NCI-H2227 (cell line): ENCODE data around the gene VASP.

Experiments used
- DNase-seq: peaks from one replicate; lab custom pipeline; 2025; ENCODE audit not compliant: unreplicated experiment; lab: John Stamatoyannopoulos, UW

Gene VASP

GRCh38 chr19:45547965-45548609 is 40.8 kb downstream of the VASP start:
- DNase-seq: no peak

DNA sequence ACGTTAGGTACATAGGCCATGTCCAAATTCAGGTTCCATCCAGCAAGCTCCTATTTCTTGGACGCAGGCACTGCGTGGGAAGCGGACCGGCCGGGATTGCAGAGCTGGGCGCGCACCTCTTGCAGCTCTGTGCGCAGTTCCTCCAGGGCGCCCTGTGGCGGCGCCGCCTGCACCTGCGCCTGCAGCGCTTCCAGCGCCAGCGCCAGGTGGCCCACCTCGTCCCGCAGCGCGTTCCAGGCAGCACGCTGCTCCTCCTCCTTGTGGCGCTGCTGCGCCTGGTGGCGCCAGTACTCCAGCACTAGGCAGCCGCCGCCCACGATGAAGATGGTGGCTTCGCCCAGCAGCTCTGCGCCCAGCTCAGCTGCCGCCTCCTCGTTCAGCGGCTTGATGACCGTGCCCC is 46.2 kb downstream of the VASP start:
- DNase-seq: no peak

DNA sequence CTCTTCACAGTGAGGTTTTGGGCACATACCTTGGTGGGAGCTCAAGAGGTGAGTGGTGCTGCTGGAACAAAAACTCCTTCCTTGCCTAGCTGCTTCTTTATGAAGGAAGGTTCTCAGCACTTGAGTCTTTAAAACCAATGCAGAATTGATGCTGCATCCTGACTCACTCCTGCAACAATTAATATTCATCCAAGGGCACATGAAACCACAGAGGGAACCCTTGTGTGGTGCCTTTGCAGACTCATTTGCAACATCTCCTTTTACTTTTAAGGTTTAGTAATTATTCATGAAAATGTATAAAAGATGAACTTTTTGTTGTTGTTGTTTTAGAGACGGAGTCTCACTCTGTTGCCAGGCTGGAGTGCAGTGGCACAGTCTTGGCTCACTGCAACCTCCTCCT is 47.2 kb downstream of the VASP start:
- no peak for DNase-seq

DNA sequence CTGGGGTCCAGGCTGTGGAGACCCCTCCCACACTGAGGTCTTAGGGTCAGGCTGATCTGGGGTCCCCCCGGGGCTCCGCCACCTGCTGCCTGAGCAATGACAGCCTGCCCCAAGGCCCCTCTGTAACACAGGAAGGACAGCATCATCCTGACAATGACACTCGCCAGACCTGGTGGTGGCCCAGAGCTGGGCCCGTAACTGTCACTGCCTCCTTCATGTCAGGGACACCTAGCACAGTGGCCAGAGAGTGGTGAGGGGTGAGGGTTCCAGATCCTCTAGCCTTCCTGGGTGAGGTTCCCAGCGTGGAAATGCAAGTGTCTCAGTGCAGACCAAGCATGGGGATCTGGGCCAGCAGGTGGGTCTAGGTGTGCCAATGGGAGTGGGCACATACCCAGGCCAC is 49.6 kb downstream of the VASP start:
- DNase-seq: no peak

DNA sequence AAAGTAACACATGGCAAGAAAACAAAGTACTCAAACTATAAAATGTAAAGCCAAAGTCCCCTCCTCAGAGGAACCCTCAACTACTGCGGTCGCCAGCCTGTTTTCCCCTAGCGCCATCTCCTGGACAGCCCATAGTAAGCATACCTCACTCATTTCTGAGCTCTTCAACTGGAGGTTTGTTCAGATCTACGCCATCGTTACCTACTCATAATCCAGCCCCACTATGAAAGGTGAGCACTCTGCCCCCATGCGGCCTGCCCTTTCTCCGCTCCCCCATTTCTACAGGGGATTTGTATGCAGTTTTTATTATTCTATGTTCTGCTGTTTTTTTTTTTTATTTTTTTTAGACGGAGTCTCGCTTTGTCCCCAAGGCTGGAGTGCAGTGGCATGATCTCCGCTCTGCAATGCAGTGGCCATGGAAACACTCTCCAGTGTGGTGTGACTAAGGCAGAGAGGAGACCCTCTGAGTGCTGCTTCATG is 51.2 kb downstream of the VASP start:
- DNase-seq: peak; percentile 35

GRCh38 chr19:45560038-45560437 is 52.8 kb downstream of the VASP start:
- no peak for DNase-seq

DNA sequence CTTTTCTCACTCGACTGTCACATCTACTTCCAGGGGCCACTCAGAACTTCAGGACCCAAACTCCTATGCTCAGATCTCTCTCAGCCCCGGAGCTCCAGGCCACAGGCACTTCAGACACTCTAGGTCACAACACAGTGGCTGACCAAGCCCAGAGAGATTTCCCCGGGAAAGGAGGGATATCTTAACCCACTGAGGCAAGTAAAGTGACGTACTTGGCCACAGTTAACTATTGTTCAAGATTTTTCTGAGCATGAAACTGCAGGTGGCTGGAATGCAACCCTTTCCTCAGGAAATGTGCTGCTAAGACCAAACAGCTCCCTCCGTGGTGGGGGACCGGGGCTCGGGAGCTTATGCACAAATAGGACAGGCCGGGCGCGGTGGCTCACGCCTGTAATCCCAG is 53.4 kb downstream of the VASP start:
- DNase-seq: no peak

DNA sequence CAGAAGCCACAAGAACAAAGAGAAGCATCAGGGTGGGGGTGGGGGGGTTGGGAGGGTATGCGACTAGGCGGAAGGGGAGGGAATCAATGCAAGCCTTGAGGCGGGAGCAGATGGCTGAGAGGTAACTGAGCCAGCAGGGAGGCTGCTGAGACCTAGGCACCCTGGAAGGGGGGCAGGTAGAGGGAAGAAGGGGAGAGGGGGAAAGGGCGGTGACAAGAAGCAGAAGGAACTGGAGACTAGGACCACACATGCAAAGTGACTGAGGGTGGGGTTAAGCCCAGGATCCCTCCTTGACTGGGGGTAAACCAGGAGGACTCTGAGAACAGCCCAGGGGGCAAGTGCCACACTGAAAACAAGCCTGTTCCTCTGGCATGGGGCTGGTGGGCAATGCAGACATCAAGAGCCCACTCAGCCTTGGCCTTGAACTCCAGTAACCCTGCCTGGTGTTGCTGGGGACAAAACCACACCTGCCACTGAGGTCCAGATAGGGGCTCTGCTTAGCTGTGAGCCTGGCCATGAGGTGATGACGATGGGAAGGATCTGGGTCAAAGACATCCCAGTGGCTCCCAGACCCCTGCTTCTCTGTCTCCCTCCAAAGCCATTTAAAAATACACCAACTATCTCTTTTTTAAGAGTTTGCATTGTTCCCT is 57.0 kb downstream of the VASP start:
- DNase-seq: no peak

GRCh38 chr19:45567609-45568008 is 60.3 kb downstream of the VASP start:
- no peak for DNase-seq

DNA sequence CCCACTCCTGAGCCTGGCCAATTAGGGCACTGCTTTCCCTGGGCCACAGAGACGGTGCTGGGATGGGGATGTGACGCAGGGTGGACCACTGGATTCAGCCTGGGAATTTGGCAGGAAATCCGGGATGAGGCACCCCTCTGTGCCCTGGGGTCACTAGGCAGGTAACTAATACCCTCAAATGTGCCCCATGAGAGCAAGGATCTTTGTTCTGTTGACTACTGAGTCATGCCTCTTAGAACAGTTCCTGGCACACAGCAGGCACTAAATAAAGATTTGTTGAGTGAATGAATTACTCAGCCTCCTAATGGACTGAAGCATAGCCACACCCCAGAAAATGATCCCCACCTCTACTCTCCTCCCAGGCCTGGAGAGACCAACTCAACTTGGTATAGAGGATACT is 61.5 kb downstream of the VASP start:
- no peak for DNase-seq

GRCh38 chr19:45569619-45570421 is 62.5 kb downstream of the VASP start:
- peak; percentile 16 for DNase-seq

GRCh38 chr19:45571457-45572220 is 64.4 kb downstream of the VASP start:
- no peak for DNase-seq

GRCh38 chr19:45574526-45574925 is 67.2 kb downstream of the VASP start:
- DNase-seq: no peak

DNA sequence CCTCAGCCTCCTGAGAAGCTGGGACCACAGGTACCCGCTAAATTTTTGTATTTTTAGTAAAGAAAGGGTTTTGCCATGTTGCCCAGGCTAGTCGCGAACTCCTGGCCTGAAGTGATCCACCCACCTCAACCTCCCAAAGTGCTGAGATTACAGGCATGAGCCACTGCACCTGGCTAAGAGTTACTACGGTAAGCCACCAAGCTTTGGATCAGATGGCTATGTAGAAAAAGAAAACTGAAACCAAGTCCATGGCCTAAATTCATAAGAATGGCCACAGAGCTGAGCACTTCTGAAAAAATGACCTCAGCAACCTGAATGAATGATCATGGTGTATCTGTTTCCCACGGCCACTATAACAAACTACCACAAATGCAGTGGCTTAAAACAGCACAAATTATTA is 67.9 kb downstream of the VASP start:
- DNase-seq: no peak
